Chondrocyte (in vitro differentiated cells): Measurements from ENCODE around the gene RMI2. TPM values are rescaled to one million over a fixed set of nuclear protein-coding genes. Genes with fewer than 3 reads are reported as not detected.

Experiments
- DNase-seq: peaks from one replicate; pipeline ENCODE4 v3.0.0; 2021; ENCODE audit warnings: mixed read lengths, low spot score
- H3K27ac Mint-ChIP-seq: one replicate; pipeline ENCODE4 v1.8.0; 2021; ENCODE audit warnings: mild to moderate bottlenecking, moderate library complexity, mixed read lengths; ENCODE audit not compliant: unreplicated experiment
- H3K27me3 Mint-ChIP-seq: 2 replicates; pipeline ENCODE4 v1.8.0; 2021; ENCODE audit warnings: low read depth, mixed read lengths
- H3K36me3 Mint-ChIP-seq: 2 replicates; pipeline ENCODE4 v1.8.0; 2021; ENCODE audit warnings: low read depth, mixed read lengths
- H3K4me1 Mint-ChIP-seq: 2 replicates; pipeline ENCODE4 v1.8.0; 2021; ENCODE audit warnings: low read depth, mild to moderate bottlenecking, mixed read lengths
- H3K4me3 Mint-ChIP-seq: one replicate; pipeline ENCODE4 v1.8.0; 2021; ENCODE audit warnings: mild to moderate bottlenecking, moderate library complexity, mixed read lengths; ENCODE audit not compliant: unreplicated experiment
- H3K9me3 Mint-ChIP-seq: 2 replicates; pipeline ENCODE4 v1.8.0; 2021; ENCODE audit warnings: low read depth, mixed read lengths
- total RNA-seq: library from RNA; stranded (reverse); gene quantifications from 3 replicates; pipeline ENCODE4 v1.2.1, GENCODE V29; 2021
- TF ChIP-seq, protein P1 (sequence below): fragments of 200-600 bp; sonication (generic); IDR thresholded peaks from 2 replicates; pipeline ENCODE4 v1.5.0; 2021; ENCODE audit warnings: antibody characterized with exemption, mild to moderate bottlenecking, moderate library complexity

The RMI2 gene
- total RNA-seq, 1 donor from 2014 or later = 1.6 TPM

DNA sequence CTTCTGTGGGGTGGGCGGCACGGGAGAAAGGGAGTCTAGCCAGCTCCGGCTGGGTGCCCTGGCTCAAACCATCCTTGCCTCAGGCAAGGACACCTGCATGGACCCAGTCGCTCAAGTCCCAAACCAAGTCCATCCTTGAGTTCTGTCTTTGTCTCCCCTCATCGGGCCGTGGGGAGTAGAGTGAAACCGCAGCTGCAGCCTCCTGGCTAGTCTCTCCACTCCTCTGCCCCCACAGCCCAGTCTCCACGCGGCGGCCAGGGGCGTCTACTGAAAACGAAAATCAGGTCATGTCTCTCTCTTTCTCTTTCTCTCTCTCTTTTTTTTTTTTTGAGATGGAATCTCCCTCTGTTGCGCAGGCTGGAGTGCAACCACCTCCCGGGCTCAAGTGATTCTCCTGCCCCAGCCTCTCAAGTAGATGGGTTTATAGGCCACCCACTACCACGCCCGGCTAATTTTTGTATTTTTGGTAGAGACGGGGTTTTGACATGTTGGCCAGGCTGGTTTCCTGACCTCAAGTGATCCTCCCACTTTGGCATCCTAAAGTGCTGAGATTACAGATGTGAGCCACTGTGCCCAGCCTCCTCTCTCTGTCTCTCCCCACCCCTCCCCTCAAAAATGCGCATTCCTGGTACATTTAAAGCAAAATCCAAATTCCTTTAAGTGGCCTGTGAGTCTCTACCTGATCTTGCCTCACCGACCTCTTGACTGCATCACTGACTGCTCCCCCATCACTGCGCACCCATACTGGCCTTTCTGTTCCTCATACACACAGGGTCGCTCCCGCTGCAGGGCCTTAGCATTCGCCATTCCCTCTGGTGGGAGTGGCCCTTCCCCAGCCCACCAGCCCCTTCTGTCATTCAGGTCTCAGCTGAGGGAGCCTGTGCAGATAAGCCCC lies 17.7 kb upstream of the RMI2 start:
- TF ChIP-seq, protein P1, sequence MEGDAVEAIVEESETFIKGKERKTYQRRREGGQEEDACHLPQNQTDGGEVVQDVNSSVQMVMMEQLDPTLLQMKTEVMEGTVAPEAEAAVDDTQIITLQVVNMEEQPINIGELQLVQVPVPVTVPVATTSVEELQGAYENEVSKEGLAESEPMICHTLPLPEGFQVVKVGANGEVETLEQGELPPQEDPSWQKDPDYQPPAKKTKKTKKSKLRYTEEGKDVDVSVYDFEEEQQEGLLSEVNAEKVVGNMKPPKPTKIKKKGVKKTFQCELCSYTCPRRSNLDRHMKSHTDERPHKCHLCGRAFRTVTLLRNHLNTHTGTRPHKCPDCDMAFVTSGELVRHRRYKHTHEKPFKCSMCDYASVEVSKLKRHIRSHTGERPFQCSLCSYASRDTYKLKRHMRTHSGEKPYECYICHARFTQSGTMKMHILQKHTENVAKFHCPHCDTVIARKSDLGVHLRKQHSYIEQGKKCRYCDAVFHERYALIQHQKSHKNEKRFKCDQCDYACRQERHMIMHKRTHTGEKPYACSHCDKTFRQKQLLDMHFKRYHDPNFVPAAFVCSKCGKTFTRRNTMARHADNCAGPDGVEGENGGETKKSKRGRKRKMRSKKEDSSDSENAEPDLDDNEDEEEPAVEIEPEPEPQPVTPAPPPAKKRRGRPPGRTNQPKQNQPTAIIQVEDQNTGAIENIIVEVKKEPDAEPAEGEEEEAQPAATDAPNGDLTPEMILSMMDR = no peak
- no peaks in the 10 kb centered on the region for H3K9me3 Mint-ChIP-seq
- no peak for DNase-seq
- H3K4me1 Mint-ChIP-seq = peaks cover 40% of the 10 kb centered on the region
- no peak overlapping the region for H3K27ac Mint-ChIP-seq
- H3K27me3 Mint-ChIP-seq = no peaks in the 10 kb centered on the region
- H3K36me3 Mint-ChIP-seq = no peaks in the 10 kb centered on the region
- H3K4me3 Mint-ChIP-seq = no peak overlapping the region

DNA sequence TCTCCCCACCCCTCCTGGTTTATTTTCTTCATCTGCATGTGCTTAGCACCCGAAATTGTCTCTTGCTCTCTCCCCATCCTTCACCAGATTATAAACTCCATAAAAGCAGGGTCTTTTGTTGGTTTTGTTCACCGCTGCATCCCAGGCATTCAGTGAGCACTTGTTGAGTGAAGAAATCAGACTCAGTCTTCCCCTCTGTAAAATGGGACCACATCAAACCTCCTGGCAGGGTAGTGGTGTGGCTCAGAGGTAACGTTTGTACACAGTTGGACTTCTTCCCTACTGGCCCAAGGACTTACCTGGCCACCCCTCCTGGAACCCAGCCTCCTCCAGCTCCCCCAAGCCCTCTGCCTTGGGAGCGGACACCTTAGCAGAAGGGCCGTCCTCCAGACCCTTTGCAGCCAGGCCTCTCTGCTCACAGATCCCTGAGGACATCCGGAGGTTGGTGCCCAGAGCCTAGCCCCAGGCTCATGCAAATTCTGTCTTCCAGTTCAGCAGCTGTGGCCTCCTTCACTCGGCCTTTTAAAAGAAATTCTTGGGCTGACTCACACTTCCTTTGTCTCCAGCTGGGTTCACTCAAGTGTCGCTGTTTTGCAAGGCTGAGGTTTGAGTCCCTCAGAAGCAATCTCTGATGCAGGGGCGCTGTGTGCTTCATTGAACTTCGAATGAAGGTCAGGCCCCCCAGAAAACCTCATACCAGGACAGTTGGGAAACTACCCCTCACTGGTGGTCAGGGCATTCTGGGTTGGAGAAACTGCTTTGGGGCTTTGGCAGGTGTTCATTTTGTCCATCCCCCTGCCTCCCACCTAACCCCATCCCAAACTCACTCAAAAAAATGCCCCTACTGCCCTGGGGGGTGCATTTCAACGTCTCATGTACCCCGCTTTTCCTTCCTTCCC lies 16.8 kb upstream of the RMI2 start:
- no peak for DNase-seq
- no peaks in the 10 kb centered on the region for H3K27me3 Mint-ChIP-seq
- TF ChIP-seq, protein P1 = peak; percentile 34
- H3K9me3 Mint-ChIP-seq = no peaks in the 10 kb centered on the region
- peak overlapping the region; percentile 76 for H3K27ac Mint-ChIP-seq
- peak overlapping the region; percentile 55 for H3K4me3 Mint-ChIP-seq
- H3K4me1 Mint-ChIP-seq = peaks cover 40% of the 10 kb centered on the region
- H3K36me3 Mint-ChIP-seq = no peaks in the 10 kb centered on the region

DNA sequence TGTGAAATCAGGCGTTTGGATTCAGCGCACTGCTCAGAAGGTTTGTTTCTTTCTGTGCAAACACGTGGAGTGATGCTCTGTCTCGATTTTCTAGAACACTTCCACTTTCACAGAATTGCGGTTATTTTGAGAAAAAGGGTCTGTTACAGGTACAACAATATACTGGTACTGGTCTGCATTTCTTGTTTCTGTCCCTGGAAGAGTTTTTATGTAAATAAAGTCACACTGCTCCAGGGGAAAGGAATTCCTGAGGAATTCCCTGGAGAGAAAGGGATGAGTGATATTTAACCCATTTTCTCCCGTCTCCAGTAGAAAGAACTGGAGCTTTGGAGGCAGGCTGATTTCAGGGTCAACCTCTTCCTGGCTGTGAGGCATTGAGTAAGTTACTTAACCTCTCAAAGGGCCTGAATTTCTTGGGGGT lies 16.2 kb upstream of the RMI2 start:
- H3K9me3 Mint-ChIP-seq = no peaks in the 10 kb centered on the region
- TF ChIP-seq, protein P1 = no peak
- no peaks in the 10 kb centered on the region for H3K27me3 Mint-ChIP-seq
- peak overlapping the region; percentile 55 for H3K4me3 Mint-ChIP-seq
- peaks cover 43% of the 10 kb centered on the region for H3K4me1 Mint-ChIP-seq
- peak overlapping the region; percentile 76 for H3K27ac Mint-ChIP-seq
- no peak for DNase-seq
- no peaks in the 10 kb centered on the region for H3K36me3 Mint-ChIP-seq

DNA sequence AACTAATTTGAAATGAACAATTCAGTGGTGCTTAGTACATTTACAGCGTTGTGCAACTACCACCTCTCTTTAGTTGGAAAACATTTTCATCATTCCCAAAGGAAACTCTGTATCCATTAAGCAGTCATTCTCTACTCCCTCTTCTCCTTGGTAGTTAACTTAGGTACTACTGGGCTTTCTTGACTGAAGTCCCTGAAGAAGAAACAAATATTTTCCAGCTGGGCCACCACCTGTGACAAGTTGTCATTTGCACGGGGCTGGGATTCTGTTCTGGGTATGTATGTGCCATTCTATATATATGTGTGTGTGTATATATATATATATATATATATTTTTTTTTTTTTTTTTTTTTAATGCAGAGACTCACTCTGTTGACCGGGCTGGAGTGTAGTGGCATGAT lies 15.4 kb upstream of the RMI2 start:
- Mint-ChIP-seq H3K9me3 (no peaks in the 10 kb centered on the region), H3K4me1 (peaks cover 43% of the 10 kb centered on the region)
- TF ChIP-seq, protein P1 = no peak

DNA sequence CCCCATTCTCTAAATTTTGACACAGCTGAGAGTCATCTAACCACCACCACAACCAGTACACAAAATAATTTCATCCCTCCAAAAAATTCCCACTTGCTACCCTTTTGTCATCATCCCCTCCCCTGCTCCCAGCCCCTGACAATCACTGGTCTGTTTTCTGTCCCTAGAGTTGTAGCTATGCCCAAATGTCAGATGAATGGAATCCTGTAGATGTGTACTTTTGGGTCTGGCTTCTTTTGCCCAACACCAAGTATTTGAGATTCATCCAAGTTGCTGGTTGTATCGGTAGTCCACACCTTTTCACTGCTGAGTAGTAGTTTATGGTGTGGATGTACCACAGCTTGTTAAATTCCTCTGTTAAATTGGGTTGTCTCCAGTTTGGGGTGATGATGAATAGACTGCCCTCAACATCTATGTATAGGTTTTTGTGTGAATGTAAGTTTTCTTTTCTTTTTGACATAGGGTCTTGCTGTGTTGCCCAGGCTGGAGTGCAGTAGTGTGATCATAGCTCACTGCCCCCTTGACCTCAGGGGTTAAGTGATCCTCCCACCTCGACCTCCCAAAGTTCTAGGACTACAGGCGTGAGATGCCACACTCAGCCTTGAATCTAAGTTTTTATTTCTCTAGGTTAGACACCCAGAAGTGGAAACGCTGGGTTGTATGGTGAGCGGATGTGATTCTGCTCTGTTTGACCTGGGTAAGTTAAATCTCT lies 14.6 kb upstream of the RMI2 start:
- H3K4me1 Mint-ChIP-seq = peaks cover 43% of the 10 kb centered on the region
- H3K4me3 Mint-ChIP-seq = no peak overlapping the region
- TF ChIP-seq, protein P1 = no peak
- DNase-seq = no peak
- no peak overlapping the region for H3K27ac Mint-ChIP-seq
- no peaks in the 10 kb centered on the region for H3K9me3 Mint-ChIP-seq
- no peaks in the 10 kb centered on the region for H3K27me3 Mint-ChIP-seq
- H3K36me3 Mint-ChIP-seq = no peaks in the 10 kb centered on the region

More for the DNA sequence above, 15.4 kb upstream of the RMI2 start:
- no peaks in the 10 kb centered on the region for H3K27me3 Mint-ChIP-seq
- H3K36me3 Mint-ChIP-seq = no peaks in the 10 kb centered on the region
- H3K4me3 Mint-ChIP-seq = no peak overlapping the region
- no peak overlapping the region for H3K27ac Mint-ChIP-seq
- no peak for DNase-seq
